HG03139 (cell line): ENCODE data around the gene ULK4.
"Not testable (repeated sequence)": the region's sequence is repeated elsewhere in the genome, so short reads cannot be mapped to it uniquely, and the experiment has no call there.

ENCODE experiments used
- ATAC-seq: cut with Tn5 transposase; IDR thresholded peaks from one replicate; pipeline ENCODE4 v1.9.1; 2021; ENCODE audit not compliant: unreplicated experiment

The ULK4 gene

DNA sequence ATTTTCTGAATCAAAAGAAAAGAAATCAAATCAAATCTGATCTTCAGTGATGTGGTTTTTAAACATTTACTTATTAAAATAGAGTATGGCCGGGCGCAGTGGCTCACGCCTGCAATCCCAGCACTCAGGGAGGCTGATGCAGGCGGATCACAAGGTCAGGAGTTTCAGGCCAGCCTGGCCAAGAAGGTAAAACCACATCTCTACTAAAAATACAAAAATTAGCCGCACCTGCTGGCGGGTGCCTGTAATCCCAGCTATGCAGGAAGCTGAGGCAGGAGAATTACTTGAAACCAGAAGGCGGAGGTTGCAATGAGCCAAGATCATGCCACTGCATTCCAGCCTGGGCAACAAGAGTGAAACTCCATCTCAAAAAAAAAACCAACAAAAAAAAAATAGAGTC, 169.1 kb downstream of the ULK4 start:
- no peak for ATAC-seq

DNA sequence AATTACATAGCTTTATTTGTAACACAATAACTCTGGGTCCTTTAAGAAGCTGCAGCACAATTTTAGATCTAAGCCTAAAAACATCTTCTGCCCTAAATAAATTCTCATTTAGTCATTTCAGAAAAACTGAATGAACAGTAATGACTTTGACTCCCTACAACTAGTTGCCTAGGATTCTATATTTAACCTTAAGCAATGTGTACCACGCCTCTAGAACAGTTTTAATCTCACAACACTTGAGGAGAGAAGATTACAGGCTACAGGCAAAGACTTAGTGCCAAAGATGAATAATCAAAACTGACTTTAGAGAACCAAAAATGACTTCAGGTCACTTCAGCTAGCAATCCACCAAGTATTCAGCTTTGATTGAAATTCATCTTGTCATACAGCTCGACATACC, 192.8 kb downstream of the ULK4 start:
- ATAC-seq: no peak

DNA sequence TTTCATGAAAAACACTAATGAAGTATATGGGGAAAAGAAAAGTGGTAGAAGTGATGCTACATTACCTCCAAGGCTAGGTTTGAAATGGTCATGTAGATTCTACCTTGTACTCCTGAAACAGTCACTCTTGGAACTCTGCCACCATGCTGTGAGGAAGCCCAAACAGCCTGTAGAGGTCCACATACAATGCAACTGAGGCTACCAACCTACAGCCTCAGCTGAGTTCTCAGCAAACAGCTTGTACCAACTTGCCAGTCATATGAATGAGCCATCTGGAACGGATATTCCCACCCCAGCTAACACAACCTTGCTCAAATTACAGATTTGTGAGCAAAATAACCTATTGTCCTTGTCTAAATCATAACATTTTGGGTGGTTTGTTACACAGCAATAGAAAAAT, 193.5 kb downstream of the ULK4 start:
- no peak for ATAC-seq

DNA sequence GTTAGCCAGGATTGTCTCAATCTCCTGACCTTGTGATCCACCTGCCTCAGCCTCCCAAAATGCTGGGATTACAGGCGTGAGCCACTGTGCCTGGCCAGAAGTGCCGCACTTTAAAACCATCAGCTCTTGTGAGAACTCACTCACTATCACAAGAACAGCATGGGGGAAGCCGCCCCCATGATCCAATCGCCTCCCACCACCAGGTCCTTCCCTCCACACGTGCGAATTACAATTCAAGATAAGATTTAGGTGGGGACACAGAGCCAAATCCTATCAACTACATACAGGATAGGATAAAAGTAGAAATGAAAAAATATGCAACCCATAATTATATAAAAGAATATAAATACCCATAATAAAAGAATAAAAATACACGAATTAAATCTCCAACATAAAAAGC, 199.0 kb downstream of the ULK4 start:
- not testable (repeated sequence) for ATAC-seq

- ATAC-seq: no peak
Observed at GRCh38 chr3:41753651-41754050, 208.3 kb downstream of the ULK4 start.

GRCh38 chr3:41751597-41751996, 210.3 kb downstream of the ULK4 start:
- ATAC-seq: no peak

DNA sequence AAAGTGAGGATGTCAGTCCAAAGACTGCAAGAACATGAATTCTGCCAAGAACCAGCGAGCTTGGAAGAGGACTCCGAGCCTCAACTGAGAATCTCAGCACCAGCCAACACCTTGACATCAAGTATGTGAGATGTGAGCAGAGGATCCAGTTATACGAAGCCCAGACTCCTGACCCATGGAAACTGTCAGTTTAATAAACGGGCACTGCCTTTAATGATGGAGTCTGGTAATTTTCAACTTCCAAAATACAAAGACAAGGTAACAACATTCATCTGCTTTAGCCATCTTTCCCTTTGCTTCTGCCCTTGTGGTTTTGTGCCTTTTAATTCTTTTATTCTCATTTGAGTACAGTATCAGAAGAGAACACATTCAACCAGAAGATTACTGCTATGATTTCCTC, 211.9 kb downstream of the ULK4 start:
- ATAC-seq: no peak

- no peak for ATAC-seq
Observed at GRCh38 chr3:41746215-41746614, 215.7 kb downstream of the ULK4 start.

GRCh38 chr3:41742121-41742520, 219.8 kb downstream of the ULK4 start:
- ATAC-seq: no peak

- no peak for ATAC-seq
Observed at GRCh38 chr3:41740374-41740886, 221.5 kb downstream of the ULK4 start.

DNA sequence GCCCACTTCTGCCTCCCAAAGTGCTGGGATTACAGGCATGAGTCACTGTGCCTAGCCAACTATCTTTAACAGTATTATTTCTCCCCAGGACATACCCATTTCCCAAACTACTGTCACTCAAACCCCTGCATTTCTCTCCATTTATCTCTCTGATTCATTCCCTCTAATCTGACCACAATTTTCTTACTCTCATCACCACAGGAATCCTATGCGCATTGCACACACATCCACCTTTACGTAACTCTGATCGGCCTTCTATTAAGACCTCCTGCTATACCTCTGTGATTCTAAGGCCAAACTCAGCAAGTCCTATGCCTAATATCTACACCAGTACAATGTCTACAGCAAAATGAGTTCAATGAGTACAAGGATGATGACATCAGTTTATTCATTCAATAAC, 235.0 kb downstream of the ULK4 start:
- ATAC-seq: no peak

- no peak for ATAC-seq
Observed at GRCh38 chr3:41717641-41718040, 244.3 kb downstream of the ULK4 start.

GRCh38 chr3:41716471-41716870, 245.4 kb downstream of the ULK4 start:
- ATAC-seq: no peak

GRCh38 chr3:41715376-41715775, 246.5 kb downstream of the ULK4 start:
- no peak for ATAC-seq

GRCh38 chr3:41711651-41712050, 250.3 kb downstream of the ULK4 start:
- no peak for ATAC-seq

GRCh38 chr3:41710646-41711388, 251.1 kb downstream of the ULK4 start:
- no peak for ATAC-seq

DNA sequence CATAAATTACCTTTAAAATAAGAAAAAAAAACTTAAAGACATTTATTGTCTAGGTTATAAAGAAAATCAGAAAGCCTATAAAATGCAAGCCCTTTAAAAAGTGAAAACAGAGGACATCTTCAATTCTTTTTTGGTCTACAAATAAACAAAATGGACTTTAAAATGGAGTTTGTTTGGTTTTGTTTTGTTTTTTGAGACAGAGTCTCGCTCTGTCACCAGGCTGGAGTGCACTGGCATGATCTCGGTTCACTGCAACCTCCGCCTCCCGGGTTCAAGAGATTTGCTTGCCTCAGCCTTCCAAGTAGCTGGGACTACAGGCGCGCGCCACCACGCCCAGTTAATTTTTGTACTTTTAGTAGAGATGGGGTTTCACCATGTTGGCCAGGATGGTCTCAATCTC, 252.7 kb downstream of the ULK4 start:
- not testable (repeated sequence) for ATAC-seq

DNA sequence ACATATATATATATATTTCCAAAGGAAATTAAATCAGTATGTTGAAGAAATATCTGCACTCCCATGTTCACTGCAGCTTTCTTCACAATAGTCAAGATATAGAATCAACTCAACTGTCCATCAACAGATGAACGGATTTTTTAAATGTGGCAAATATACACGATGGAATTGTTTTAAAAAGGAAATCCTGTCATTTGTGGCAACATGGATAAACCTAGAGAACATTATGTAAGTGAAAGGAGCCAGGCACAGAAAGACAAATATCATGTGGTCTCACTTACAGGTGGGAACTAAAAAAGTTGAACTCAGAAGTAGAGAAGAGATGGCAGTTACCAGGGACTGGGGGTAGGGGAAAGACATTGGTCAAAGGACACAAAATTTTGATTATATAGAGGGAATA, 253.7 kb downstream of the ULK4 start:
- ATAC-seq: no peak

- no peak for ATAC-seq
Observed at GRCh38 chr3:41705893-41706292, 256.0 kb downstream of the ULK4 start.

DNA sequence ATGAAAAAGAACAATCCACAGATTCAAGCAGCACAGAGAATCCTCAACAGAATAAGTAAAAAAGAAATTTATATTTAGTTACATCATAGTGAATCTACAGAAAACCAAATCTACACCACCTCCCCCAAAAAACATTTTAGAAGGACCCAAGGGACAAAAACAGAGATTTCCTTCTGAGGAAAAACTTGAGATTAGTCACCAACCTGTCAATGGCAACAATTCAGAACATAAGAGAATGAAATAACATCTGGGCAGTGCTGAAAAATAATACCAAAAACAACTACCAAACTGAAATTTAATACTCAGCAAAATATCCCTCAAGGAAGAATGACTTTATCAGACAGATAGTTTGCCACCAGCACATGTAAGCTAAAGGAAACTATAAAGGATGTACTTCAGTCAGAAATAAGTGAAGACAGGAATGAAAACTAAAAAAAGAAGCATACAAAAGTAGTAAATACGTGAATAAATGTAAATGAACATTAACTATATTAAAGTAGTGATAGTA, 260.7 kb downstream of the ULK4 start:
- no peak for ATAC-seq

- no peak for ATAC-seq
Observed at GRCh38 chr3:41700155-41700554, 261.7 kb downstream of the ULK4 start.

- no peak for ATAC-seq
Observed at GRCh38 chr3:41698898-41699297, 263.0 kb downstream of the ULK4 start.

DNA sequence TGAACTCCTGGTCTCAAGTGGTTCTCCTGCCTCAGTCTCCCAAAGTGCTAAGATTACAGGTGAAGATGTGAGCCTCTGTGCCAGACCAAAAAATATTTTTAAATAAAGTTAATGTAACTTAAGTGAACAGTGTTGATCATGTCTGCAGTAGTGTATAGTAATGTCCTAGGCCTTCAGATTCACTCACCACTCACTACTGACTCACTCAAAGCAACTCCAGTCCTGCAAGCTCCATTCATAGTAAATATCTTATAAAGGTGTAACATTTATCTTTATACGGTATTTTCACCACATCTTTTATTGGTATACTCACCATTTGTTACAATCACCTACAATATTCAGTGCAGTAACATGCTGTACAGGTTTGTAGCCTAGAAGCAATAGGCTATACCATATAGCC, 264.2 kb downstream of the ULK4 start:
- no peak for ATAC-seq
